Neural progenitor cell (in vitro differentiated cells): ENCODE data around the gene C6orf47. TPM values are rescaled to one million over a fixed set of nuclear protein-coding genes. Genes with fewer than 3 reads are reported as not detected.

ENCODE experiments used
- DNase-seq: peaks from one replicate; pipeline ENCODE4 v3.0.0-alpha.2; 2016; ENCODE audit warnings: low spot score
- H2AFZ ChIP-seq: fragments of 200-600 bp; sonication (generic); replicated peaks from 2 replicates; pipeline ENCODE4 v1.6.1; 2016; ENCODE audit warnings: antibody characterized with exemption
- H3F3A ChIP-seq: fragments of 200-600 bp; sonication (generic); 2 replicates; pipeline ENCODE4 v1.6.1; 2016; ENCODE audit warnings: antibody characterized with exemption, low read depth
- H3K27ac ChIP-seq: fragments of 200-600 bp; sonication (generic); 2 replicates; pipeline ENCODE4 v1.5.1; 2016; ENCODE audit warnings: mild to moderate bottlenecking
- H3K27me3 ChIP-seq: fragments of 200-600 bp; sonication (generic); 2 replicates; pipeline ENCODE4 v1.6.1; 2016; ENCODE audit warnings: mild to moderate bottlenecking, moderate library complexity
- H3K36me3 ChIP-seq: fragments of 200-600 bp; sonication (generic); 2 replicates; pipeline ENCODE4 v1.5.1; 2016
- H3K4me1 ChIP-seq: fragments of 200-600 bp; sonication (generic); 2 replicates; pipeline ENCODE4 v1.6.1; 2016; ENCODE audit warnings: mixed run types
- H3K4me2 ChIP-seq: fragments of 200-600 bp; sonication (generic); 2 replicates; pipeline ENCODE4 v1.6.1; 2016
- H3K4me3 ChIP-seq: fragments of 200-600 bp; sonication (generic); 2 replicates; pipeline ENCODE4 v1.5.1; 2016
- H3K79me2 ChIP-seq: fragments of 200-600 bp; sonication (generic); 2 replicates; pipeline ENCODE4 v1.6.1; 2016; ENCODE audit warnings: low read depth
- H3K9ac ChIP-seq: fragments of 200-600 bp; sonication (generic); 2 replicates; pipeline ENCODE4 v1.6.1; 2016
- H3K9me3 ChIP-seq: fragments of 200-600 bp; sonication (generic); 2 replicates; pipeline ENCODE4 v1.5.1; 2016; ENCODE audit warnings: low read depth
- H4K20me1 ChIP-seq: fragments of 200-600 bp; sonication (generic); 2 replicates; pipeline ENCODE4 v1.6.1; 2016; ENCODE audit warnings: low read depth
- H3K27ac Mint-ChIP-seq: 3 replicates; pipeline ENCODE4 v1.8.0; 2021; ENCODE audit warnings: mixed read lengths
- H3K27me3 Mint-ChIP-seq: 2 replicates; pipeline ENCODE4 v1.8.0; 2022; ENCODE audit warnings: low read depth, mild to moderate bottlenecking, inconsistent platforms, moderate library complexity, mixed read lengths; ENCODE audit not compliant: insufficient read depth
- H3K36me3 Mint-ChIP-seq: 3 replicates; pipeline ENCODE4 v1.8.0; 2021; ENCODE audit warnings: mixed read lengths
- H3K4me1 Mint-ChIP-seq: 3 replicates; pipeline ENCODE4 v1.8.0; 2021; ENCODE audit warnings: mixed read lengths
- H3K4me3 Mint-ChIP-seq: 3 replicates; pipeline ENCODE4 v1.8.0; 2021; ENCODE audit warnings: mild to moderate bottlenecking, moderate library complexity, mixed read lengths
- H3K9me3 Mint-ChIP-seq: 3 replicates; pipeline ENCODE4 v1.8.0; 2020; ENCODE audit warnings: mixed read lengths
- EZH2 ChIP-seq: fragments of 200-600 bp; sonication (generic); IDR thresholded peaks from 2 replicates; pipeline ENCODE4 v1.6.1; 2017; ENCODE audit warnings: antibody characterized with exemption, mild to moderate bottlenecking, moderate library complexity
- EZH2phosphoT487 ChIP-seq: fragments of 200-600 bp; sonication (generic); IDR thresholded peaks from 2 replicates; pipeline ENCODE4 v1.6.1; 2017; ENCODE audit warnings: antibody characterized with exemption
- total RNA-seq: library from RNA; depleted of rRNA; stranded (reverse); fragments of >200 nt; gene quantifications from 2 replicates; pipeline ENCODE4 v1.2.3, GENCODE V29; 2015; ENCODE audit warnings: low replicate concordance
- TF ChIP-seq, protein P1 (sequence below): fragments of 200-600 bp; sonication (generic); IDR thresholded peaks from 2 replicates; pipeline ENCODE4 v1.5.1; 2017; ENCODE audit warnings: antibody characterized with exemption, mild to moderate bottlenecking

The C6orf47 gene
- total RNA-seq, 1 donor from 2014 or later = 14.6 TPM

DNA sequence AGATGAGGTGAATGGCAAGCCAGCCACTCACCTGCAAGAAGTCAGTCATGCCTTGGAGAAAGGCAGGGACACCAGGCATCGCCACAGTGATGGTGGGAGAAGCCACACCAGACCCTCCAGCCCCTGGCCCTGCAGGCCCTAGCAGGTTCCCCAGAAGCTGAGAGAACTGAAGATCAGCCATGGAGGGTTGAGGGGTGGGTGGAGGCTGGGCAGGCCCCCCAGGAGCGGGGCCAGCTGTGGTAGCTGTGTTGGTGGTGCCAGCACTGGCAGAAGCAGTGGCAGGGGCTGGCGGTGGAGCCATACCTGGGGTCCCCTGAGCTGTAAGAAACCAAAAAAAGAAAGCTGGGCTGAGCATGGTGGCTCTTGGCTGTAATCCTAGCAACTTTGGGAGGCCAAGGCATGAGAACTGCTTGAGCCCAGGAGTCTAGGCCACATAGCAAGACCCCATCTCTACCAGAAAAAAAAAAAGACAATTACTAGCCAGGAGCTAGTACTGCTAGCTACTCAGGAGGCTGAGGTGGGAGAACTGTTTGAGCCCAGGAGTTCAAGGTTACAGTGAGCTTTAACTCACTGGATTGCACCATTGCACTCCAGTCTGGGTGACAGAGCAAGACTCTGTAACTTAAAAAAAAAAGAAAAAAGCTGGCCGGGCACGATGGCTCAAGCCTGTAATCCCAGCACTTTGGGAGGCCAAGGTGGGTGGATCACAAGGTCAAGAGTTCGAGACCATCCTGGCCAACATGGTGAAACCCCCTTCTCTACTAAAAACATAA lies 17.6 kb downstream of the C6orf47 start:
- no peak overlapping the region for H3K4me3 ChIP-seq
- H3K9me3 ChIP-seq = no peaks in the 10 kb centered on the region
- H3K4me2 ChIP-seq = no peak overlapping the region
- TF ChIP-seq EZH2 = no peak
- TF ChIP-seq, protein P1, sequence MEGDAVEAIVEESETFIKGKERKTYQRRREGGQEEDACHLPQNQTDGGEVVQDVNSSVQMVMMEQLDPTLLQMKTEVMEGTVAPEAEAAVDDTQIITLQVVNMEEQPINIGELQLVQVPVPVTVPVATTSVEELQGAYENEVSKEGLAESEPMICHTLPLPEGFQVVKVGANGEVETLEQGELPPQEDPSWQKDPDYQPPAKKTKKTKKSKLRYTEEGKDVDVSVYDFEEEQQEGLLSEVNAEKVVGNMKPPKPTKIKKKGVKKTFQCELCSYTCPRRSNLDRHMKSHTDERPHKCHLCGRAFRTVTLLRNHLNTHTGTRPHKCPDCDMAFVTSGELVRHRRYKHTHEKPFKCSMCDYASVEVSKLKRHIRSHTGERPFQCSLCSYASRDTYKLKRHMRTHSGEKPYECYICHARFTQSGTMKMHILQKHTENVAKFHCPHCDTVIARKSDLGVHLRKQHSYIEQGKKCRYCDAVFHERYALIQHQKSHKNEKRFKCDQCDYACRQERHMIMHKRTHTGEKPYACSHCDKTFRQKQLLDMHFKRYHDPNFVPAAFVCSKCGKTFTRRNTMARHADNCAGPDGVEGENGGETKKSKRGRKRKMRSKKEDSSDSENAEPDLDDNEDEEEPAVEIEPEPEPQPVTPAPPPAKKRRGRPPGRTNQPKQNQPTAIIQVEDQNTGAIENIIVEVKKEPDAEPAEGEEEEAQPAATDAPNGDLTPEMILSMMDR = no peak
- TF ChIP-seq EZH2phosphoT487 = no peak
- Mint-ChIP-seq H3K9me3 (no peaks in the 10 kb centered on the region), H3K4me1 (no peaks in the 10 kb centered on the region), H3K36me3 (peaks cover 43% of the 10 kb centered on the region), H3K27me3 (peaks cover under 1% of the 10 kb centered on the region), H3K27ac (no peak overlapping the region), H3K4me3 (no peak overlapping the region)
- H2AFZ ChIP-seq = no peak overlapping the region
- H3F3A ChIP-seq = peaks cover 25% of the 10 kb centered on the region
- no peaks in the 10 kb centered on the region for H3K36me3 ChIP-seq
- no peak for DNase-seq
- H3K9ac ChIP-seq = no peak overlapping the region
- H3K79me2 ChIP-seq = no peaks in the 10 kb centered on the region
- H3K4me1 ChIP-seq = no peaks in the 10 kb centered on the region
- H3K27ac ChIP-seq = no peak overlapping the region
- peaks cover 15% of the 10 kb centered on the region for H4K20me1 ChIP-seq
- no peaks in the 10 kb centered on the region for H3K27me3 ChIP-seq

DNA sequence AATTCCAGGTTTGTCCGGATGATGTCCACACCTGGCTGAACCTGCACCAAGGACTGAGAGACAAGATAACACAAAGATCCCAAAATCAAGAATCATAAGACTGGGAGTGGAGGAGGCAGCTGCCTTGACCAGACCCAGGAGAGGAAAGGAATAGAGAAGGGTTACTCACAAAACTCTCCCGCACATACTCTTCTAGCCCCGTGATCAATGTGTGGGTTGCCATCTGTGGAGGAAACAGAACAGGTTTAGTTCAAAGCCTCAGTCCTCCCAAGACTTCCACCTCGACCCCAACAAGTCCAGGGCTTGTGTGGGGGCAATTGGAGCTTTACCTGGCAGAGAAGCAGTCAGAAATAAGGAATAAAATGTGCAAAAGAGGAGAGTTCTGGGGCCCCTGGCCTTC lies 19.2 kb downstream of the C6orf47 start:
- TF ChIP-seq EZH2phosphoT487 (no peak), EZH2 (no peak)
- TF ChIP-seq, protein P1 = no peak
- DNase-seq = no peak
- Histone ChIP-seq H3K79me2 (no peaks in the 10 kb centered on the region), H3K4me3 (no peak overlapping the region), H3K9me3 (no peaks in the 10 kb centered on the region), H2AFZ (no peak overlapping the region), H3K9ac (no peak overlapping the region), H3K27ac (no peak overlapping the region), H3F3A (peaks cover 41% of the 10 kb centered on the region), H4K20me1 (peaks cover 23% of the 10 kb centered on the region), H3K27me3 (no peaks in the 10 kb centered on the region), H3K4me1 (no peaks in the 10 kb centered on the region), H3K4me2 (no peak overlapping the region), H3K36me3 (no peaks in the 10 kb centered on the region)
- Mint-ChIP-seq H3K4me3 (no peak overlapping the region), H3K4me1 (no peaks in the 10 kb centered on the region), H3K27me3 (peaks cover 2% of the 10 kb centered on the region), H3K9me3 (no peaks in the 10 kb centered on the region), H3K36me3 (peaks cover 43% of the 10 kb centered on the region), H3K27ac (no peak overlapping the region)

DNA sequence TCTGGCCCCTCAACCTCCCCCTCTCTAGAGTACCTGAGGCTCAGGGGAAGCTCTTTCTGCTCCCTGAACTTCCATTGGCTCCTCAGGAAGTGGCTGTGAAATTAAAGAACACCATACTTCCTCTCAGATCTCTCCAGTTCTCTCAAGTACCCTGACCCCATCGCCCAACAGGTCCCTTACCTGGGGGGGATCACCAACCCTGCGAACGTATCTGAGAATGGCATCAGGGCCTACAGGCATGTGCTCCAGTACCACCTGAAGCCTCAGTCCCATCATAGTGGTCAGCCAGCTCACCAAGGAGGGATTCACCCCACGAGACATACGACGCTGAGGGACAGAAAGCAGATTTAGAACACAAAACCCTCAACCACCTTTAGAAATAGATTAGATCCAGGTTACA lies 20.0 kb downstream of the C6orf47 start:
- peaks cover 29% of the 10 kb centered on the region for H4K20me1 ChIP-seq
- no peak for DNase-seq
- H3K36me3 ChIP-seq = no peaks in the 10 kb centered on the region
- H3K9ac ChIP-seq = no peak overlapping the region
- no peak overlapping the region for H3K4me2 ChIP-seq
- Mint-ChIP-seq H3K4me3 (no peak overlapping the region), H3K27me3 (peaks cover 2% of the 10 kb centered on the region), H3K9me3 (no peaks in the 10 kb centered on the region), H3K36me3 (peaks cover 45% of the 10 kb centered on the region), H3K27ac (no peak overlapping the region), H3K4me1 (no peaks in the 10 kb centered on the region)
- H3K27me3 ChIP-seq = no peaks in the 10 kb centered on the region
- TF ChIP-seq EZH2 = no peak
- TF ChIP-seq, protein P1 = no peak
- no peak for TF ChIP-seq EZH2phosphoT487
- no peak overlapping the region for H2AFZ ChIP-seq
- no peak overlapping the region for H3K27ac ChIP-seq
- H3F3A ChIP-seq = peaks cover 47% of the 10 kb centered on the region
- H3K4me3 ChIP-seq = no peak overlapping the region
- H3K9me3 ChIP-seq = no peaks in the 10 kb centered on the region
- H3K79me2 ChIP-seq = no peaks in the 10 kb centered on the region
- H3K4me1 ChIP-seq = no peaks in the 10 kb centered on the region
